Activated CD4-positive, alpha-beta memory T cell treated with anti-CD3 and anti-CD28 coated beads for 36 hours (primary cell): ENCODE data around the gene ANKRD18A. TPM values are rescaled to one million over a fixed set of nuclear protein-coding genes. Genes with fewer than 3 reads are reported as not detected.

Experiments
- CTCF ChIA-PET: fragments of 350-600 bp; sonication (Branson Sonifier 250); formaldehyde crosslinking; loops from one replicate; lab custom pipeline; 2021; ENCODE audit warnings: antibody characterized with exemption, inconsistent platforms; lab: Charles Lee
- POLR2A ChIA-PET: fragments of 350-600 bp; sonication (Branson Sonifier 250); formaldehyde crosslinking; loops from one replicate; lab custom pipeline; 2021; ENCODE audit warnings: antibody characterized with exemption; lab: Charles Lee
- DNase-seq: peaks from one replicate; pipeline ENCODE4 v3.0.0-alpha.2; 2020
- H3K27ac Mint-ChIP-seq: one replicate; pipeline ENCODE4 v1.8.0; 2021; ENCODE audit warnings: mixed read lengths
- H3K27me3 Mint-ChIP-seq: one replicate; pipeline ENCODE4 v1.8.0; 2021; ENCODE audit warnings: mixed read lengths
- H3K36me3 Mint-ChIP-seq: one replicate; pipeline ENCODE4 v1.8.0; 2021; ENCODE audit warnings: mixed read lengths
- H3K4me1 Mint-ChIP-seq: one replicate; pipeline ENCODE4 v1.8.0; 2021; ENCODE audit warnings: low read depth, mixed read lengths
- H3K4me3 Mint-ChIP-seq: one replicate; pipeline ENCODE4 v1.8.0; 2021; ENCODE audit warnings: mild to moderate bottlenecking, mixed read lengths
- H3K9me3 Mint-ChIP-seq: one replicate; pipeline ENCODE4 v1.8.0; 2021; ENCODE audit warnings: mixed read lengths
- intact Hi-C: fragments of 100-400 bp; cut with micrococcal nuclease; formaldehyde crosslinking; loops from one replicate; pipeline ENCODE4 v1.15.1; 2023
- total RNA-seq, 2 experiments: library from RNA; stranded (reverse); gene quantifications; one replicate each; pipeline ENCODE4 v1.2.3, GENCODE V29; 2021

The ANKRD18A gene
- total RNA-seq: 1 to 10 TPM; 8.3 to 8.6 TPM

GRCh38 chr9:38620483-38621433 is at the start of gene ANKRD18A:
Gene ANKRD18A, minus strand, starts transcription at chr9:38620596. Its CDS starts 311 bp downstream, at chr9:38620285.
- CTCF ChIA-PET: interaction anchor here (0.7 to 2.4 kb wide), 6 partner anchors 12 to 95 kb away, joined by 3 to 8 read pairs (median 4); no protein-coding TSS in a partner anchor
- intact Hi-C loops: loop anchor here (1.0 to 2.0 kb wide), 2 partner anchors 22 to 52 kb away; no protein-coding TSS in a partner anchor
- H3K4me3 Mint-ChIP-seq: peak within 1 kb of the TSS; percentile 80

GRCh38 chr9:38668791-38669466 is 48.5 kb upstream of the ANKRD18A start:
- H3K36me3 Mint-ChIP-seq: no peaks in the 10 kb centered on the region
- no peak overlapping the region for H3K4me3 Mint-ChIP-seq
- ChIA-PET CTCF (no interaction called here), POLR2A (no interaction called here)
- intact Hi-C loops: no loop called here
- peaks cover 6% of the 10 kb centered on the region for H3K4me1 Mint-ChIP-seq
- no peak overlapping the region for H3K27ac Mint-ChIP-seq
- H3K27me3 Mint-ChIP-seq: peaks cover 4% of the 10 kb centered on the region
- no peaks in the 10 kb centered on the region for H3K9me3 Mint-ChIP-seq
- no peak for DNase-seq

More at GRCh38 chr9:38620483-38621433, at the start of gene ANKRD18A:
- peaks cover 10% of the 10 kb centered on the region for H3K4me1 Mint-ChIP-seq
- H3K36me3 Mint-ChIP-seq: peaks cover 2% of the 10 kb centered on the region
- H3K27me3 Mint-ChIP-seq: peaks cover 2% of the 10 kb centered on the region
- POLR2A ChIA-PET: interaction anchor here (1.9 kb wide), 1 partner anchor 228 kb away, joined by 5 read pairs; no protein-coding TSS in a partner anchor
- peak within 1 kb of the TSS; percentile 79 for H3K27ac Mint-ChIP-seq
- no peaks in the 10 kb centered on the region for H3K9me3 Mint-ChIP-seq
- DNase-seq: peak; percentile 88

GRCh38 chr9:38662763-38663593 is 42.6 kb upstream of the ANKRD18A start:
- intact Hi-C loops: no loop called here
- Mint-ChIP-seq H3K27ac (no peak overlapping the region), H3K27me3 (peaks cover 12% of the 10 kb centered on the region), H3K4me3 (no peak overlapping the region), H3K4me1 (no peaks in the 10 kb centered on the region), H3K9me3 (no peaks in the 10 kb centered on the region), H3K36me3 (no peaks in the 10 kb centered on the region)
- POLR2A ChIA-PET: no interaction called here
- CTCF ChIA-PET: no interaction called here
- no peak for DNase-seq

GRCh38 chr9:38659538-38659937 is 39.1 kb upstream of the ANKRD18A start:
- DNase-seq: no peak
- Mint-ChIP-seq H3K9me3 (no peaks in the 10 kb centered on the region), H3K36me3 (no peaks in the 10 kb centered on the region), H3K27ac (no peak overlapping the region), H3K4me3 (no peak overlapping the region), H3K4me1 (no peaks in the 10 kb centered on the region), H3K27me3 (peaks cover 19% of the 10 kb centered on the region)
- ChIA-PET POLR2A (no interaction called here), CTCF (no interaction called here)
- intact Hi-C loops: no loop called here

GRCh38 chr9:38656896-38657295 is 36.5 kb upstream of the ANKRD18A start:
- Mint-ChIP-seq H3K9me3 (no peaks in the 10 kb centered on the region), H3K36me3 (no peaks in the 10 kb centered on the region), H3K4me1 (no peaks in the 10 kb centered on the region), H3K27ac (no peak overlapping the region), H3K27me3 (peaks cover 20% of the 10 kb centered on the region), H3K4me3 (no peak overlapping the region)
- ChIA-PET POLR2A (no interaction called here), CTCF (no interaction called here)
- no peak for DNase-seq
- intact Hi-C loops: no loop called here

GRCh38 chr9:38652486-38652885 is 32.1 kb upstream of the ANKRD18A start:
- Mint-ChIP-seq H3K9me3 (no peaks in the 10 kb centered on the region), H3K36me3 (no peaks in the 10 kb centered on the region), H3K4me3 (no peak overlapping the region), H3K4me1 (no peaks in the 10 kb centered on the region), H3K27ac (no peak overlapping the region), H3K27me3 (peaks cover 18% of the 10 kb centered on the region)
- POLR2A ChIA-PET: no interaction called here
- no peak for DNase-seq
- CTCF ChIA-PET: no interaction called here
- intact Hi-C loops: no loop called here

- H3K4me1 Mint-ChIP-seq: no peaks in the 10 kb centered on the region
- peaks cover 14% of the 10 kb centered on the region for H3K27me3 Mint-ChIP-seq
- CTCF ChIA-PET: no interaction called here
- intact Hi-C loops: no loop called here
- H3K27ac Mint-ChIP-seq: no peak overlapping the region
- DNase-seq: no peak
- no peak overlapping the region for H3K4me3 Mint-ChIP-seq
- H3K36me3 Mint-ChIP-seq: no peaks in the 10 kb centered on the region
- POLR2A ChIA-PET: no interaction called here
- no peaks in the 10 kb centered on the region for H3K9me3 Mint-ChIP-seq
Measured at GRCh38 chr9:38652044-38652443, 31.6 kb upstream of the ANKRD18A start.

GRCh38 chr9:38651400-38652042 is 31.1 kb upstream of the ANKRD18A start:
- POLR2A ChIA-PET: no interaction called here
- H3K27ac Mint-ChIP-seq: no peak overlapping the region
- H3K36me3 Mint-ChIP-seq: no peaks in the 10 kb centered on the region
- H3K4me3 Mint-ChIP-seq: no peak overlapping the region
- H3K9me3 Mint-ChIP-seq: no peaks in the 10 kb centered on the region
- CTCF ChIA-PET: no interaction called here
- intact Hi-C loops: no loop called here
- H3K27me3 Mint-ChIP-seq: peaks cover 13% of the 10 kb centered on the region
- no peak for DNase-seq
- H3K4me1 Mint-ChIP-seq: no peaks in the 10 kb centered on the region

- peaks cover 13% of the 10 kb centered on the region for H3K27me3 Mint-ChIP-seq
- no peaks in the 10 kb centered on the region for H3K36me3 Mint-ChIP-seq
- H3K27ac Mint-ChIP-seq: no peak overlapping the region
- ChIA-PET POLR2A (no interaction called here), CTCF (no interaction called here)
- H3K4me1 Mint-ChIP-seq: no peaks in the 10 kb centered on the region
- H3K4me3 Mint-ChIP-seq: no peak overlapping the region
- DNase-seq: no peak
- intact Hi-C loops: no loop called here
- H3K9me3 Mint-ChIP-seq: no peaks in the 10 kb centered on the region
Measured at GRCh38 chr9:38650564-38650963, 30.2 kb upstream of the ANKRD18A start.

GRCh38 chr9:38649731-38650363 is 29.5 kb upstream of the ANKRD18A start:
- ChIA-PET CTCF (no interaction called here), POLR2A (no interaction called here)
- H3K9me3 Mint-ChIP-seq: no peaks in the 10 kb centered on the region
- intact Hi-C loops: no loop called here
- H3K27ac Mint-ChIP-seq: no peak overlapping the region
- H3K4me3 Mint-ChIP-seq: no peak overlapping the region
- H3K27me3 Mint-ChIP-seq: peaks cover 10% of the 10 kb centered on the region
- DNase-seq: no peak
- no peaks in the 10 kb centered on the region for H3K4me1 Mint-ChIP-seq
- no peaks in the 10 kb centered on the region for H3K36me3 Mint-ChIP-seq

- Mint-ChIP-seq H3K4me1 (no peaks in the 10 kb centered on the region), H3K27ac (no peak overlapping the region), H3K36me3 (no peaks in the 10 kb centered on the region), H3K27me3 (peaks cover 8% of the 10 kb centered on the region), H3K9me3 (no peaks in the 10 kb centered on the region), H3K4me3 (no peak overlapping the region)
- DNase-seq: no peak
- CTCF ChIA-PET: no interaction called here
- POLR2A ChIA-PET: interaction anchor here (0.6 kb wide), 1 partner anchor 248 kb away, joined by 4 read pairs; no protein-coding TSS in a partner anchor
- intact Hi-C loops: no loop called here
Measured at GRCh38 chr9:38644601-38645000, 24.2 kb upstream of the ANKRD18A start.
